Dermis microvascular lymphatic vessel endothelial cell (primary cell): ENCODE data around the gene ZNF878. TPM values are rescaled to one million over a fixed set of nuclear protein-coding genes. Genes with fewer than 3 reads are reported as not detected.
A peak's percentile ranks its signal among the peaks of the same experiment; 100 is the strongest.

Experiments
- DNase-seq, 2 donors: peaks; one replicate each; pipeline versions ENCODE4 v3.0.0 to v3.0.0-alpha.2; 2010; ENCODE audit warnings: low read depth in 2 of 2
- total RNA-seq: library from RNA; depleted of rRNA; stranded (reverse); fragments of >200 nt; gene quantifications from 2 replicates; pipeline ENCODE4 v1.2.1, GENCODE V29; 2014

The ZNF878 gene
- total RNA-seq, 1 donor from 2014 or later: 0.26 TPM

DNA sequence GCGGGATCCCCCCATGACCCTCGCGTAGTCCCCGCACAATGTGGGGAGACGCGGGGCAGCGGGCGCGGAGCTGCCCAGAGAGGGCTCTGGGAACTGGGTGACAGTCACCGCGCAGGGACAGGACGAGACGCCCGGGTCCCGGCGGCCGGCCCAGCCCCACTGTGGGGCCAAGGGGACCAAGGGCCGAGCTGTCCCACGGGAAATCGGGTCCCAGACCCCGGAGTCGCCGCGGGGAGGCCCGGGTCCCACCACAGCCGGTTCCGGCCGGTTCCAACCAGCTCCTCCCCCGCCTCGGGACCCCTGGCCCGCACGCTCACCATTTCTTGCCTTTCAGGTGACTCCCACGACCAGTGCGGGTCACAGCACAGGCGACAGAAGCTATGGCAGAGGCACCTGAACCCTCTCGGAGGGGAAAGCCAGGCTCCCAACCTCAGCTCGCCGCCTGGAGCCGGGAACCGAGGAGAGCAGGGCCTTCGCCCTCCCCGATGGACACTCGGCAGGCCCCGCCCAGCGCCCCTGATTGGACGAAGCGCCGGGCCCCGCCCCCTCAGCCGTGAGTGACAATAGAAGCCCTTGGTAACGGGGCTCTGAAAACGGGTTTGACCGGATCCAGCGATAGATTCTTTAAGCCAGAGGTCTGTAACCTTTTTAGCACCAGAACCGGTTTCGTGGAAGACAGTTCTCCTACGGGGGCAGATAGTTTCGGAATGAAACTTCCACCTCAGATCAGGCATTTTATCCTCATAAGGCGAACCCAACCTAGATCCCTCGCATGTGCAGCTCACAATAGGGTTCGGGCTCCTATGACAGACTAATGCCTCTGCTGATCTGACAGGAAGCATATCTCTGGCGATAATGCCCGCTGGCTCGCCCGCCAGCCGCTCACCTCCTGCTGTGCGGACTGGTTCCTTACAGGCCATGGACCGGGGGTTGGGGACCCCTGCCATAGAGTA, 17.3 kb downstream of the ZNF878 start, which contains the start of gene ZNF433:
ZNF433 (minus strand) TSS at position 460 of the 953 bp plus-strand sequence; CDS start at position 320, 140 bp downstream.
- peak; percentile 49 to 85 for DNase-seq

DNA sequence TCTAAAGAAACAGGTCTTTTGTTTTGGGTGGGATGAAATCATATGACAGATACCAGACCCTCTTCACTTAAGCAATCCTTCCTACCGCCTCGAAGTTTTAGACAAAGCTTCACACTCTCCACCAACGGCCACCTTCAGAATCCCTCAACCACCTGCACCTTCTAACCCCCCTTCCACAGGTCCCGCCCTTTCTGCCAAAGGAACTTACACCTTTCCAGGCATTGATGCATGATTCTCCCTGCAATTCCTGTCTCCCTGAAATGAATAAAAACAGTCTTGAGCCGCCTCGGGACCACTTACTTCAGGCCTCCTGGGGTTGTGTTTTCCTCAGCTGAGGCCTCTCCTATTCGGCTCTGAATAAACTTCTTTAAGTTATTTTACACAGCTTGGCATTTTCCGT, 18.1 kb downstream of the ZNF878 start:
- DNase-seq: no peak

DNA sequence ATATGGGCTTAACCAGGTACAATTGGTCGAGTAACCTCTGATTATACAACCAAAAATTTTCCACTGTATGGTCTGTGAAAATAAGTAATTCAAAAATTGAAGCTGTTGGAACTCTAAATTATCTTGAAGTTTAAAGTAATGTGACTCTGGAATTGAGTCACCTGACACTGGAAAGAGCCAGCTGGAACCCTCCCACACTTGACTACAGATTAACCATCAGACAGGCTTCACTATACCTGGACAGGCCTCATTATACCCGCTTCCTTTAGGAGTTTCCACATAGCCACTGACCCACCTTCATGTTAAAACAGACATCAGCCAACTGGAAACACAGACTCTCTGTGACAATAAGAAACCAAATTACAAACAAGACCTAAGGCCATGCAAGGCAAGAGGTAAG, 18.6 kb downstream of the ZNF878 start:
- no peak for DNase-seq

GRCh38 chr19:12015753-12016116, 37.0 kb downstream of the ZNF878 start:
- DNase-seq: no peak

- no peak for DNase-seq
Observed at GRCh38 chr19:12015015-12015752, 37.6 kb downstream of the ZNF878 start.

- peak in 1 of 2 donors; percentile 33 for DNase-seq
Observed at GRCh38 chr19:12000152-12000981, 52.4 kb downstream of the ZNF878 start.

GRCh38 chr19:11995174-11995573, 57.6 kb downstream of the ZNF878 start:
- DNase-seq: no peak

Other genes starting within 250 kb of the ZNF878 start
- gene ZNF440, start 238.7 kb downstream of the ZNF878 start, total RNA-seq: 5.9 and 7.2 TPM in 2 replicates
- gene ZNF439, start 204.2 kb downstream of the ZNF878 start, total RNA-seq: 0.77 and 1.1 TPM in 2 replicates
- 5.0 and 9.6 TPM in 2 replicates for gene ZNF69, start 165.2 kb downstream of the ZNF878 start, total RNA-seq
- 4.0 and 5.9 TPM in 2 replicates for gene ZNF700, start 127.9 kb downstream of the ZNF878 start, total RNA-seq
- 1.2 and 1.6 TPM in 2 replicates for gene ZNF763, start 87.9 kb downstream of the ZNF878 start, total RNA-seq
- 1.2 and 2.0 TPM in 2 replicates for gene ZNF433, start 17.3 kb downstream of the ZNF878 start, total RNA-seq
- gene ZNF844, start 11.8 kb upstream of the ZNF878 start, total RNA-seq: 2.2 and 3.0 TPM in 2 replicates
- gene ZNF20, start 87.4 kb upstream of the ZNF878 start, total RNA-seq: 2.4 and 2.8 TPM in 2 replicates
- 8.3 and 9.2 TPM in 2 replicates for gene ZNF625, start 103.8 kb upstream of the ZNF878 start, total RNA-seq
- 3.7 and 5.1 TPM in 2 replicates for gene ZNF136, start 110.1 kb upstream of the ZNF878 start, total RNA-seq
- 3.9 and 4.8 TPM in 2 replicates for gene ZNF44, start 241.9 kb upstream of the ZNF878 start, total RNA-seq